HG02763 (cell line): Measurements from ENCODE around the gene FHAD1.

Experiments
- ATAC-seq: cut with Tn5 transposase; IDR thresholded peaks from one replicate; pipeline ENCODE4 v1.9.1; 2021; ENCODE audit warnings: mild to moderate bottlenecking, moderate library complexity; ENCODE audit not compliant: unreplicated experiment

Gene FHAD1

GRCh38 chr1:15324869-15325335 lies 77.9 kb downstream of the FHAD1 start:
- ATAC-seq, result no peak

GRCh38 chr1:15325375-15326085 lies 78.5 kb downstream of the FHAD1 start:
- no peak for ATAC-seq

GRCh38 chr1:15326691-15327588 lies 79.9 kb downstream of the FHAD1 start:
- ATAC-seq, result no peak

GRCh38 chr1:15328351-15329103 lies 81.5 kb downstream of the FHAD1 start:
- no peak for ATAC-seq

GRCh38 chr1:15329104-15329820 lies 82.2 kb downstream of the FHAD1 start:
- ATAC-seq, result no peak

DNA sequence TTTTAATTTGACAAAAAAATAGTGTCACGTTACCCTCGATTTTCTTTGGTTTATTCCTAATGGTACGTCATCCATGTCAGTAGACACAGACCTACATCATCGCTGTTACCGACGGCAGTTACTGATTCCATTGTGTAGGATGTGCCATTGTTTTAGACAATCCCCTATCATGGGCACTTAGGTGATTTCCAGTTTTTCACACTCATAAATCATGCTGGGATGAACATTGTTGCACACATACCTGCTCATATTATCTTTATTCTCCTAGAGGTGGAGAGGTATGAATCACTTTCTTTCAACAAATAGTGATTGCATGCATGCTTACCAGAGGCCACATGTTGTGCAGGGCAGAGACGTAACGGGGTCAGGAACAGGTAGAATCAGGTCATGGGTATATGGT lies 83.0 kb downstream of the FHAD1 start:
- no peak for ATAC-seq

DNA sequence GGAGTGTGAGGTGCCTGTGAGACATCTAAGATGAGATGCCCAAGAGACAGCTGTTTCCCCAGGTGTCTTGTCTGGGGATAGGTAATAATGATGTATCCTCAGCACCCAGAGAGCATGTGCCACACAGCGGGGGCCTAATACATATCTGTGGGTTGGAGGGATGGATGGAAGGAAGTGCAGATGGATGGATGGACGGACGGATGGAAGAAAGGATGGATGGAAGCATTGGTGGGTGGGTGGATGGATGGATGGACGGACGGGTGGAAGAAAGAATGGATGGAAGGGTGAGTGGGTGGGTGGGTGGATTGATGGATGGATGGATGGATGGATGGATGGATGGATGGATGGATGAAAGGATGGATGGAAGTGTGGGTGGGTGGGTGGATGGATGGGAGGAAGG lies 84.2 kb downstream of the FHAD1 start:
- no peak for ATAC-seq

- ATAC-seq, result no peak
Measured at GRCh38 chr1:15331734-15332133, 84.7 kb downstream of the FHAD1 start.

DNA sequence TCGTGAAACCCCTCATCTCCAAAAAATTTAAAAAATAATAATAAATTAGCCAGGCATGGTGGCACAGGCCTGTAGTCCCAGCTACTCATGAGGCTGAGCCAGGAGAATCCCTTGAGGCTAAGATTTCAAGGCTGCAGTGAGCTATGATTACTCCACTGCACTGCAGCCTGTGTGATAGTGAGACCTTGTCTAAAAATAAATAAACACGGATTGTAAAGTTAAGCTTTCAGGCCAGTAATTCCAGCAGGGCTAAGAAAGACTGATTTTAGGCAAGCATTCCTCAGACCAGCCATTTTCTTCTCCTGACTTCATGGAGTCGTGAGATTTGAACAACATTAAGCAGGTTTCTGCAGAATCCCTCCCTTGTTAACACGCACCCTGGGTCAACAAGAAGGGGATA lies 85.5 kb downstream of the FHAD1 start:
- no peak for ATAC-seq

- no peak for ATAC-seq
Measured at GRCh38 chr1:15332952-15333715, 86.1 kb downstream of the FHAD1 start.

DNA sequence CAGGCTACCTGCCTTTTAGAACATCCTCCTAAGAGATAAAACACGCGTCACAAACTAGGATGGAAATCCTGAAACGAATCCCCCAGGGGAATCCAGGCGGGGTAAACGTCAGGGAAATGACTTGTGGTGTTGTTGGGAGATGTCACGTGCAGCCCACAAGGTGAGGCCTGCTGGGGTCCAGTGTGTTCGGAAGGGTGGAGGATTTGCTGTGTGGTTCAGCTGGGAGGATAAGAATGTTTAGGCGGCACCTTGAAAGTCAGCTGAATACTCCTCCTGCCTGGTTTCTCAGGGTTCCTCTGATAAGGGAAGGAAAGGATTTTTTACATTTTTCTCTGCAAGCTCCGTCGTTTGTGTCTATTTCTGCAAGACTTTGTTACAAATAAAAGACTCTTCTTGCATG lies 88.0 kb downstream of the FHAD1 start:
- ATAC-seq, result no peak

GRCh38 chr1:15336866-15337265 lies 89.8 kb downstream of the FHAD1 start:
- no peak for ATAC-seq

DNA sequence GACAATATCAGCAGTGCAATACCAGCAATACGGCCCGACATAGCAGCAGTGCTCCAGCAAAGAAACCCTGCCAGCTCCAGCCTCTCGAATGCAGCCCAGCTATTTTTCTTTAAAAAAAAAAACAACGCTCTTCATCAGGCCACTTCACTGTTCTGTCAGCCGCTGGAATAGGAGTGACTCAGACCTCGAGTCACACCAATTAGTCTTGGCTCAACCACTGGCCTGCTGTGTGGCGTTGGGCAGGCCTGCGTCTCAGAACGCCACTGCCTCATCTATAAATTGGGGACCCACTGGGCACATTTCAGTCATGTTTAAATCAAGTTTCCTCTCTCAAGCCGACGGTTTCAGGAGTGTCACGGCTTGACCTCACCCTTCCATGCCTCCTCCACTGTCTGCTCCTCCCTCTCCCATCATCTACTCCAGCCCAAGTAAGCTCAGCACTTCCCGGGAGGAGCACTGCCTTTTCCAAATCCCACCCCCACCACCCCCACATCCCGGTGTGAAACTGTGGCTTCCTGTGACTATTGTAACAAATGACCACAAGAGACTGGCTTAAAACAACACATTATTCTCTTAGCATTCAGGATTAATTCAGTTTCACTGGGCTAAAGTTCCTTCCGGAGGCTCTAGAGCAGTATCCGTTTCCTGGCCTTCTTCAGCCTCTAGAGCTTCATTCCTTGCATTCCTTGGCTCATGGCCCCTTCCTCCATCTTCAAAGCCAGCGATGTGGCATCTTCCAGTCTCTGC lies 90.8 kb downstream of the FHAD1 start:
- ATAC-seq, result no peak

GRCh38 chr1:15339570-15339969 lies 92.5 kb downstream of the FHAD1 start:
- ATAC-seq, result no peak

- ATAC-seq, result no peak
Measured at GRCh38 chr1:15341228-15341627, 94.2 kb downstream of the FHAD1 start.

GRCh38 chr1:15341634-15342407 lies 94.8 kb downstream of the FHAD1 start:
- no peak for ATAC-seq

DNA sequence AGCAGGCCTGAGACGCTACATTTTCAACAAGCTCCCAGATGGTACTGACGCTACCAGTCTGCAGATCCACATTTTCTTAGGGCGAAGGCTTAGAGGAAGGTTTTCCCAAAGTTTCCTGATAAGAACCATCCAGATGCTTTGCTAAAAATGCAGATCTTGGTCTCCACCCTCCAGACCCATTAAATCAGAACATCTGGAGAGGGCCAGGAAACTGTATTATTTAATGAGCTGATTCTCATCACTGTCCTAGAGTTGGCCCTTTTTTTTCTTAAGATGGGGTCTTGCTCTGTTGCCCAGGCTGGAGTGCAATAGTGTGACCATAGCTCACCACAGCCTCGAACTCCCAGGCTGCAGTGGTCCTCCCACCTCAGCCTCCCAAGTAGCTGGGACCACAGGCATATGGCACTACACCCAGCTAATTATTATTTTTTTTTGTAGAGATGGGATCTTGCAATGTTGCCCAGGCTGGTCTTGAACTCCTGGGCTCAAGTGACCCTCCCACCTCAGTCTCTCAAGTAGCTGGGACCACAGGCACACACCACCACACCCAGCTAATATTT lies 95.5 kb downstream of the FHAD1 start:
- no peak for ATAC-seq

DNA sequence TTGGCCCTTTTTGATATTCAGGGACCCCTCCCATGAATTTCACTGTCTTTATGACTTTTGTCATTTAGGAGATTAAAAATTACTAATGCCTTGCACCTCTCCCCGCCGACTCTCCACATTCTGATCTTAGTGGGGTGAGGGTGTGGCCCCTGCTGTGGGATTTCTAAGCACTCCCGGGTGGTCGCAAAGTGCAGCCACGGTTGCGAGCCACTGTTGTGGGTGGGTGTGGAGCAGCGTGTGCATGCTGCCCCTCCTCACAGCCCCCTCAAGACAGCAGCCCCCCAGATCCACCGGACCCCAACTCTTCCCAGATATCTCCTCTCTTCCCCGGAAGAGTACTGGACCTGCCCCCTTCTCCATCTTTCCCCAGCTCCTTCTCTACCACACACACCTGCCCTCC lies 96.1 kb downstream of the FHAD1 start:
- no peak for ATAC-seq
